Measurements from ENCODE around the gene HCRT. TPM values are rescaled to one million over a fixed set of nuclear protein-coding genes. Genes with fewer than 3 reads are reported as not detected.
"Not testable (repeated sequence)": the region's sequence is repeated elsewhere in the genome, so short reads cannot be mapped to it uniquely, and the experiment has no call there.

HCRT gene
- total RNA-seq, 3 donors from 2014 or later: not detected

- intact Hi-C loops (cut with DNase I; ENCODE audit: low total_unique reads): no loop called here
- no peaks in the 10 kb centered on the region for H3K9me3 ChIP-seq
- H3K4me1 ChIP-seq: no peaks in the 10 kb centered on the region
- peak overlapping the region in 1 of 2 donors; percentile 42 for H3K27ac ChIP-seq
- no peak for TF ChIP-seq POLR2A (IDR thresholded peaks at IDR 0.05)
- no peak for TF ChIP-seq CTCF (IDR thresholded peaks at IDR 0.05)
- no peak for TF ChIP-seq POLR2AphosphoS5 (IDR thresholded peaks at IDR 0.05)
- H3K36me3 ChIP-seq: no peaks in the 10 kb centered on the region
- H3K4me3 ChIP-seq: no peak overlapping the region
- DNase-seq (ENCODE audit: low spot score in 2 of 2): no peak
- no peaks in the 10 kb centered on the region for H3K27me3 ChIP-seq
These were observed 42.8 kb upstream of the HCRT start for GRCh38 chr17:42227849-42228700.

- DNase-seq (ENCODE audit: low spot score in 2 of 2): no peak
- Histone ChIP-seq H3K4me1 (no peaks in the 10 kb centered on the region), H3K4me3 (no peak overlapping the region), H3K9me3 (no peaks in the 10 kb centered on the region), H3K27me3 (no peaks in the 10 kb centered on the region), H3K36me3 (no peaks in the 10 kb centered on the region), H3K27ac (no peak overlapping the region)
- intact Hi-C loops (cut with DNase I; ENCODE audit: low total_unique reads): no loop called here
- TF ChIP-seq CTCF (IDR thresholded peaks at IDR 0.05) (no peak), POLR2A (IDR thresholded peaks at IDR 0.05) (no peak), POLR2AphosphoS5 (IDR thresholded peaks at IDR 0.05) (no peak)
These were observed 40.4 kb upstream of the HCRT start for GRCh38 chr17:42225646-42226045.

- H3K9me3 ChIP-seq: no peaks in the 10 kb centered on the region
- no peak overlapping the region for H3K4me3 ChIP-seq
These were observed 39.4 kb upstream of the HCRT start for GRCh38 chr17:42224651-42225050.

GRCh38 chr17:42221886-42222745 is 36.9 kb upstream of the HCRT start:
- H3K4me1 ChIP-seq: no peaks in the 10 kb centered on the region
- no peak overlapping the region for H3K27ac ChIP-seq
- H3K36me3 ChIP-seq: no peaks in the 10 kb centered on the region
- TF ChIP-seq CTCF (IDR thresholded peaks at IDR 0.05) (peak in 2 of 3 donors; percentile 36 to 48), POLR2A (IDR thresholded peaks at IDR 0.05) (no peak)
- H3K9me3 ChIP-seq: no peaks in the 10 kb centered on the region
- no peak for DNase-seq (ENCODE audit: low spot score in 2 of 2)
- intact Hi-C loops (cut with DNase I; ENCODE audit: low total_unique reads): loop anchor here (5.0 kb wide), 1 partner anchor 1995 kb away; the partner anchor contains the start of gene UBTF
- no peaks in the 10 kb centered on the region for H3K27me3 ChIP-seq
- H3K4me3 ChIP-seq: no peak overlapping the region

More at GRCh38 chr17:42224651-42225050, 39.4 kb upstream of the HCRT start:
- DNase-seq (ENCODE audit: low spot score in 2 of 2): no peak
- no peaks in the 10 kb centered on the region for H3K36me3 ChIP-seq
- intact Hi-C loops (cut with DNase I; ENCODE audit: low total_unique reads): loop anchor here (5.0 kb wide), 1 partner anchor 1993 kb away; the partner anchor contains the start of gene UBTF
- H3K4me1 ChIP-seq: no peaks in the 10 kb centered on the region
- TF ChIP-seq POLR2A (IDR thresholded peaks at IDR 0.05): no peak
- no peaks in the 10 kb centered on the region for H3K27me3 ChIP-seq
- H3K27ac ChIP-seq: no peak overlapping the region

GRCh38 chr17:42219280-42219679 is 34.0 kb upstream of the HCRT start:
- H3K4me3 ChIP-seq; H3K36me3 ChIP-seq; intact Hi-C loops (cut with DNase I; ENCODE audit: low total_unique reads); DNase-seq (ENCODE audit: low spot score in 2 of 2); H3K27ac ChIP-seq; H3K27me3 ChIP-seq; H3K9me3 ChIP-seq; H3K4me1 ChIP-seq: not testable (repeated sequence)

- no peak for TF ChIP-seq POLR2AphosphoS5 (IDR thresholded peaks at IDR 0.05)
- no peak for TF ChIP-seq CTCF (IDR thresholded peaks at IDR 0.05)
- TF ChIP-seq POLR2A (IDR thresholded peaks at IDR 0.05): no peak
- Histone ChIP-seq H3K36me3 (no peaks in the 10 kb centered on the region), H3K4me3 (no peak overlapping the region), H3K4me1 (no peaks in the 10 kb centered on the region), H3K9me3 (no peaks in the 10 kb centered on the region), H3K27ac (no peak overlapping the region), H3K27me3 (no peaks in the 10 kb centered on the region)
- intact Hi-C loops (cut with DNase I; ENCODE audit: low total_unique reads): no loop called here
- DNase-seq (ENCODE audit: low spot score in 2 of 2): no peak
These were observed 28.9 kb upstream of the HCRT start for GRCh38 chr17:42214156-42214555.
